Measurements from ENCODE around the gene GNPDA1.

DNA sequence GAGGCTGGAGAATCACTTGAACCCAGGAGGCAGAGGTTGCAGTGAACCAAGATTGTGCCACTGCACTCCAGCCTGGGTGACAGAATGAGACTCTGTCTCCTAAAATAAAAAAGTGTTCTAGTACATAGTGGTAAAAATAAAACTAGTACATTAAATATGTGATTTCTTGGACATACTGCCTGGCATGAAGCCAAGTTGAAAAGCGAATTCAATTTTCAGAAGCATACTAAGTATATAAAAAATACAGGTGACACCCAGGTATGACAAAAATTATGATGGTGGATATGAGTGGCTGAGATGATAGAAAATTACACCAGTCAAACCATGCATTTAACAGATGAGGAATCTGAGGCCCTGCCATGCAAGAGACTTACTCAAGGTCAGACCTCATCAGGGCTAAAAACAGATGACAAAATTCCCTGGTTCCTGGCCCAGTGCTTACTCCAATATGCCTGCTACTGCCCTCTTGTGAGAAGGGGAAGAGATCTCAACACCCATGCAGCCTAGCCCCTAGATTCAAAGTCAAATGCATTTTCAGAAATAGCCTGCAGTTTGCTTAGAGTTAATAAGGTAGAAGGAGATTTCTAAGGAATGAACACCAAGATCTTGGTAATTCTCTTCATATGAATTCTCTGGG is 46.6 kb upstream of the GNPDA1 start:
- TF ChIP-seq POLR2AphosphoS5 (IDR thresholded peaks at IDR 0.05; ENCODE audit: borderline replicate concordance, low read depth, low read length) (no peak), EZH2 (IDR thresholded peaks at IDR 0.05) (no peak)
